A172 (cell line): ENCODE data around the gene MAD1L1. TPM values are rescaled to one million over a fixed set of nuclear protein-coding genes. Genes with fewer than 3 reads are reported as not detected.

ENCODE experiments used
- DNase-seq: peaks from one replicate; pipeline ENCODE4 v3.0.0-alpha.2; 2015; ENCODE audit warnings: low spot score
- total RNA-seq: library from RNA; depleted of rRNA; stranded (reverse); fragments of >200 nt; shearing (Covaris generic); gene quantifications from 2 replicates; pipeline ENCODE4 v1.2.3, GENCODE V29; 2014

The MAD1L1 gene
- total RNA-seq, 1 experiment from 2014 or later: 127 TPM

DNA sequence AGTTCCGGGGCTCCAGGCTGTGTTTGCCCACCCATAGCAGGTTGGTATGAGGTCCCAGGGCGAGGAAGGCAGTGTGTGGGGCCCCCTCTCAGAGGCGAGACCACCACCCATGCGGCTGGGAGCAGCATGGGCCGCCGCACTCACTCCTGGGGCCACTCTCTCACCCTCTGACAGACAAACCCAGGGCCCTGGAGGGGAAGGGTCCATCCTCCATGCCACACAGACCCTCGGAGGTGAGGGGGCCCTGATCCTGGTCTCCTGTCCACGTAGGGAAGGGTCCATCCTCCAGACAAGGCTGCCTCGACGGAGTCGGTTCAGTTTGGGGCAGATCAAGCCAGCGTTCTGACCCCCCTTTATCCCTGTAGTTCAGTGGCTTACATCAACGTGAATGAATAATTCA, 331.9 kb downstream of the MAD1L1 start:
- DNase-seq: no peak

DNA sequence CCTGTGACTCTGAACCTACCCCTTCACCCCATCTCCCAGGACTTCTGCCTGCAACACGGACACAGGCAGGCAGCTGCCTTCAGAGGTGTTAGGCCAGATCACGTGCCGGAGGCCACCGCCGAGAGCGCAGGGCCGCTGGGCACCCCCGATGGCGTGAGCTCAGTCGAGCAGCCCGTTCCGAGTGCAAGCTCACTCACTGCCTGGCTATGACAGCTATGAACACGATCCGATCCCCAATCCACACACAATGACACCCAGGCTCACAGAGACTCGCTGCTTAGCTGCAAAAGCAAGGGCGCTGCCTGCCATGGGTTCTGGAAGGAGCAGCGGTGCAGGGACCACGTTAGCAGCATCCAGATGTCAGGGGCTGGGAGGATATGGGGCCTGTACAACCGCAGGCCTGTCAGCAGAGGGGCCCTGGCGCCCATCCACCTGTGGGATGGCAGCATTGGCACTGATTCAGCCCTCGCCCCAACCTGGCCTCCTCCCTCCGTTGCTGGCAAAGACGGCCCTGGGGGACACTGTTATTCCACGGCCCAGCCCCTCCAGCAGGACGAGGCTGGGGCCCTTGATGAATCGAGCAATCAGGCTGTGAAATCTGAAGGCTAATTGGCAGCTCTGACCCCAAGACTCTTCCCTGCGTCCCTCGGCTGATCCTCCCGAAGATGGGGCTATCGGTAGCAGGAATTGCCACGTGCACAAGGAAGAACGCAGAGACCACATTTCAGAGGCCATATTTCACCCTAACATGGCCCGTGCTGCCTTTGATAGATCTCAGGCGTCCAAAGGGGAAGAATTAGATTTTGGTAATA, 332.6 kb downstream of the MAD1L1 start:
- no peak for DNase-seq

DNA sequence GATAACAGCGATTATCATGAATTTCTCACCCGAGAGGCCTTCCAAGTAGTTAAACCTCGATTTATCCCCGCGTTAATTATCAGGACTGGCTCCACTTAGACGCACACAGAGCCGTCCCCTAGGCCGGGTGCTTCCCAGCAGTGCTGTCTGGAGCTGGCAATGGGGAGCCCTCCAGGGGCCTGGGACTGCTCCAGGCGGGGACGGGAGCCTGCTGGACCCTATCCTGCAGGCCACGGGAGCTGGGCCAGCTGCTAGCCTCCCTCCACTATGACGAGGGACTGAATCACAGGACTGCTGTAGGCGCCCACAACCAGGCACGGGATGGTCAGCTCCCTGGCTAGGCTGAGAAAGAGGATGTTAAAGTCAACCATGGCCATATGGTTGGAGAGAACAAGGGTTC, 333.5 kb downstream of the MAD1L1 start:
- DNase-seq: peak; percentile 44

DNA sequence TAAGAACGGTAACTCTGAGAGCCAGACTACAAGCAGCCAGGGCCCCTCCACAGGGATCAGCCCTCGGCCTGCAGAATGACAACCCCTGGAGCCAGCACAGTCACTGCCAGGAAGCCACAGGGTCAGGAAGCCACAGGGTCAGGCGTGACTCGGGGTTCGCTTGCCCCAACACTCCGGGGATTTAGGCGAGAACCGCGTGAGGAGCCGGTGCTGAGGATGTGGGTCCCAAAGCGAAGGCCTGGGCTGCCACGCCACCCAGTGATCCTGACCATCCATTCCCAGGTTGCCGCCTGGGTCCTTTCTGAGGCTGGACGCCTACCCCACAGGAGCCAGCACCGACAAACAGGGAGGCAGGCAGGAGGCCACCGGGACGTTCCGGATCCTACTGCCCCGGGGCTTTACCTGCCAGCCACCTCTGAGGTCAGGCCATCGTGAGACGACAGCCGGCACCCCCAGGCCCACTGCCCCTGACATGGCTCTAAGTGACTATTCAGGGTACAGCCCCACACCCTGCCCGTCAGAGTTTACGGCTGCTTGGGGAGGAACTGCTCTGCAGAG, 334.0 kb downstream of the MAD1L1 start:
- DNase-seq: no peak

DNA sequence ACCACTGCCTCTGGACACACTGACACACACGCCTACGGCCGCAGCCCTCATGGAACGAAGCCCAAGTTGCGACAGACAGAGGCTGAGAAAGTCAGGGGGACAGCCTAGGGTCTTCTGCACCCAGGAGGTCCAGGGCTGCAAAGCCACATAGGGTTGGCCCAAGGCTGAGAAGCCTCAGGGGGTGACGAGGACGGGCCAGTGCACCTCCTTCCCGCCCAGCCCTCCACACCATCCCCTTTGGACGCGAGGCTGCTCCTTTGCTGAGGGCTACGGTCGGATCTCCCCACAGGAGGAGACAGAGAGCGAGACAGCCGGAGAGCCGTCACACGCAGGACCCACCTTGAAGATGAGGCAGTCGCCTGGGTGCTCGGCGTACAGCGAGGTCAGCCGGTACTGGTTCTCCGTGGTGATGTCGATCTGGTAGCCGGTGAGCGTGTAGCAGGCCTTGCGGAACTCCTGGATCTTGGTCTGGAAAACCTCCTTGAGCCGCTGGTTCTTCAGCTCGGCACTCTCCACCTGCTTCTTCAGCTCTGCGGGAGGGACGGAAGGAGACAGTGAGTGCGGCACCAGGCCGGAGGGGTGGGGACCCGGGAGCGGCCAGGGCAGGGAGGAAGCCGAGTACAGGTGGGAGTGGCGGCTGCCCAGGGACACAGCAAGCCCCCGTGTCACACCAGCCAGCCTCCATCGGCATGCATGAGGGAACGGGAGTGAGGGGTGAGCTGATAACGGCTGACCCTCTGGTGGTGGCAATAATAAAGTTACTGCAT, 334.7 kb downstream of the MAD1L1 start:
- no peak for DNase-seq

DNA sequence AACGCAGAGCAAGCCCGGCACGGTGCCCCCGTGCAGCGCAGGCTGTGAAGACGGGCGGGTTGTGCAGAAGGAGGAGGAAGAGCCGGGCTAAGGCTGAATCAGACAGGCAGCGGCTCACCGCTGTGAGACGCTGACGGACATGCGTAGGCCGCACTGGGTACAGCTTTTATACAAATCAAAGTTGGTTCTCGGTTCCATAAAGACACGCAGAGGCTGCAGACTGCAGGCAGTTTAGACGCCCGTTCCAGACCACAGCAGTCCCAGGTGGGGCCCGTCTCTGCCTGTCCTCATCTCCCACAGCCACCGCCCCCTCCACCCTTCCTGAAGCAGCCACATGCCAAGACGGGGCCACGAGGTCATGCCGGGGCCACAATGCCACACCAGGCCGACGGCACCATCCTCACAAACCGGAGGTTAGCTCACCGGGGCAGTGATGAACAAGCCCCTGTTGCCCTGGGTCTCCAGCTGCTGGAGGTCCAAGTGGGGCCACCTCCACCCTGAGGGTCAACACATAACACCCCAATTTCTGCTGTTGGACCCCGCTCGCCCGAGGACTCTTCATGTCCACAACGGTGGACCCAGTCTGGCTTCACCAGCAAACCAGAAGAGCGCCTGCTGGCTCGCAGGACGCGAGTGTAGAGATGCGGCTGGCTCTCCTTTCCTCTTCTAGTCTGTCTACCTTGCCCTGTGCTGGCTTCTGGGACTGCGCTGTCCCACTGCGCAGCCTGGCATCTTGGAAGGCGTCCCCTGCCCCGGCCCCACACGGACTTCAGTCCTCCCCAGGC, 335.5 kb downstream of the MAD1L1 start:
- DNase-seq: no peak

DNA sequence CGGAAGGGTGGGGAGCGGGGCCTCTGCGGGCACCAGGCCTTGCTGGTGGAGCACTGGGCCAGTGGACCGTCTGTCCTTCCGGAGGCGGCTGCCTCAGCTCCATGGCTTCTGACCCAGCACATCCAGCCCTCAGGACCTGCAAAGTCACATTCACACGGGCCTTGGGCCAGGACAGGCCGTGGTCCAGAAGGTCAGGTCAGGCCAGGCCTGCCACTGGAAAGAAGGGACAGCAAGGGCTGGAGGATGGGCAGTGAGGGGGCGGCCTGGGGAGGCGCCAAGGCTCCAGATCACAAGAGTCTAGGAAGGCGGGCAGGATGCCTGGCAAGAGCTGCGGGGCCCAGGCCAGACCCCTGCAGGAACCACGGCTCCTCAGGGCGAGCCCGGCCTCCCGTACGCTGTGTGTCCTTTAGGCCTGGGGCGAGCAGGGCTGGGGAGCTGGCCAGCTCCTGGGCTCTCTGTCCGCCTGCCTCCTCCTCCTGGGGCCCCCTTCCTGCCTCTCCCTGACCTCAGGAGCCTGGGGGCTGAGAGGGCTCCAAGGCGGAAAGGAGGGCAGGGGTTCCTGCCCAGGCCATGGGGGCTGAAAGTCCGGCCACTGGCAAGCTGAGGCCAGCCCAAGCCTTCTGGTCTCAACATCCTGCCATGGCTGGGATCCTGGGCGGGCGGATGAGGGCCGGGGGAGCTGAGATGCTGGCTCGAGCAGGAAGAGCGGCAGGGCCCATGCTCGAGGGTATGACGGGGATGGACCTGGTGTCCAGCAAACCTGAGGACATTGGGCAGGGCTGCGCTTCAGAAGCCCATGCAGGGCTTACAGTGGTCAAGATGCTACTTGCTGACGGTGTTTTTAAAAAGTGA, 336.9 kb downstream of the MAD1L1 start:
- DNase-seq: no peak

DNA sequence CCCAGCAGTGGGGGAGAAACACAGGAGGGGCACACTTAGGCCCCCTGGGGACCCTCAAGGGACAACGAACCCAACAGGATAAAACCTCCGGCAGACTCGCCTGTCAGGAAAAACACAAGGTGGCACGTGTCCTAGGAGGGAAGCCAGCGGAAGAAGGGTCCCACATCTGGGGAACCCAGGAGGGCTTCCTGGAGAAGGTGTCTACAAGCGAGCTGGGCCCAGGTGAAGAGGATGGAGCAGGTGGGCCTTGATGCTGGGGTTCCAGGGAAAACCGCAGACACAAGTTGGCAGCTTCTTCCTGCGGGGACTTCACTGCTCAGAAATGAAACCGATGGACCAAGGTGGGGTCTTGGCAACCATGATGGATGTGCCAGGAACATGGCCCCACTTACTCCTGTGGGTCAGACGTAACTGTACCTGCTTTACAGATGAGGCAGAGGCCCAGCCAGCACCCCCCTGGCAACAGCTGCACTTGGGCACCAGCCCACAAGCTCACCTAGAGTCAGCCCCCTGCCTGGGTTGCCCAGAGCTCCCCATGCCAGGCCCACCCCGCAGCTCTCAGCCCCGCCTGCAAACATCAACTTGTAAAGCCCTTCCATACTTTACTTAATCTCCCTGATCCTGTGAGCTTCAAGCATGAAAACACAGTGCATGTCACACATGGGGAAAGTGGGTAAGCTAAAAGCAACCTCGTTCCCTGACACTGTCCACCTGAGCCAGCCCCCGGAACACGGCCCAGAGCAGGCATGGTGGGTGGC, 337.7 kb downstream of the MAD1L1 start:
- DNase-seq: no peak

DNA sequence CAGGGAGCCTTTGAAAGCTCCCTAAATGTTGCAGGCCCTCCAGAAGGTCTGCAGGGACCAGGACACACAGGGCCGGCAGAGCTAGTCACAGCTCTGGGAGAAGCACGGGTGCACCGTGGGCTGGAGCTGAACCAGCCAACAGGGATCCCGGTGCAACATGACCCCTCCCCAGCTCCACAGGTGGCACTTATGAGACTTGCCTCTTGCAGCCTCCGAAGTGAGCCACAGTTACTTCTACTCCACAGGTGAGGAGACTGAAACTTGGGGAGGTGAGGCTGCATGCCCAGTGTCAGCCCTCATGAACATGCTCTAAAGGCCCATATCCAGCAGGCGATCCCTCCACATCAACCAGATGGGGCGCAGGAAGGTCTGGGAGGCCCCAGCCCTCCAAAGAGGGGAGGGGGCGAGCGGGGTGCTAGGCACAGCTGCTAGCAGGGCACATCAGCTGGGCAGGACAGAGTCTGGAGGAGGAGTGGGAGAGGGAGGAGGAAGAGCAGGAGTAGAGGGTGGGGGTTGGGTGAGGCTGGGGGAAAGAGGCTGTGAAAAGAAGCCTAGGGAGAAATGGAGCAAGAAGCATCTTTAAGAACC, 338.3 kb downstream of the MAD1L1 start:
- DNase-seq: no peak

DNA sequence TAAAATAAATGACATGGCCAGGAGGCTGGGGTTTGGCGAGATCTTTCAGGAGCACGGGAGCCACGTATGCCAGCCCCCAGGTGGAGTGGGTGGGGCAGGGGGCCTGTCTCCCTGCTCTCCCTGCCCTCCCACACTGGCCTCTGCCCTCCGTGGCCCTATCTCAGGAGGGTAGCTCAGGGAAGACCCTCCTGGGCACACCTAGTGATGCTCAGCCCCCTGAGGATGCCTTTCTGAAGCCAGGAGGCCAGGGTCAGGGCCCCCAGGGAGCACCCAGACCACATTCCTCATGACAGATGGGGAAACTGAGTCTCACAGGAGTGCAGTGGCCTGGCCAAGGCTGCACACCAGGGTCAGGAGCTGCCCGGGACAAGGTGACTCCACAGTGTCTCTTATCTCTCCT, 339.3 kb downstream of the MAD1L1 start:
- DNase-seq: no peak

DNA sequence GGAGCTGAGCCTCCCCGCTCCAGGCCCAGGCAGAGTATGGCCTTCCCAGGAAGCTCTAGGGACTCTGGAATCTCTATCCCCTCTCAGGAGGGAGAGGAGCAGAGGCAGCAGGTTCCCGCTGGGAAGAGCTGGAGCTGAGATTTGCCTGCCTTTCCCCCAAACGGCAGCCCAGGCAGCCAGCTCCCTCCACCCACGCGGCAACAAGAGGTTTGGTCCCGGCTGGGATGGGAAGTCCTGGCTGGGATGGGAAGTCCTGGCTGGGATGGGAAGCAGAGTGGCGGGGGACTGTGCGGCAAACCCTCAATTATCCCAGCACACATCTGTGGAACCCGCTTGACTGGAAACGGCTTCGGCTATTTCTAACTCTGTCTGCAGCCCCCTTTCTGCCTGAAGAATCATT, 339.7 kb downstream of the MAD1L1 start:
- DNase-seq: no peak

DNA sequence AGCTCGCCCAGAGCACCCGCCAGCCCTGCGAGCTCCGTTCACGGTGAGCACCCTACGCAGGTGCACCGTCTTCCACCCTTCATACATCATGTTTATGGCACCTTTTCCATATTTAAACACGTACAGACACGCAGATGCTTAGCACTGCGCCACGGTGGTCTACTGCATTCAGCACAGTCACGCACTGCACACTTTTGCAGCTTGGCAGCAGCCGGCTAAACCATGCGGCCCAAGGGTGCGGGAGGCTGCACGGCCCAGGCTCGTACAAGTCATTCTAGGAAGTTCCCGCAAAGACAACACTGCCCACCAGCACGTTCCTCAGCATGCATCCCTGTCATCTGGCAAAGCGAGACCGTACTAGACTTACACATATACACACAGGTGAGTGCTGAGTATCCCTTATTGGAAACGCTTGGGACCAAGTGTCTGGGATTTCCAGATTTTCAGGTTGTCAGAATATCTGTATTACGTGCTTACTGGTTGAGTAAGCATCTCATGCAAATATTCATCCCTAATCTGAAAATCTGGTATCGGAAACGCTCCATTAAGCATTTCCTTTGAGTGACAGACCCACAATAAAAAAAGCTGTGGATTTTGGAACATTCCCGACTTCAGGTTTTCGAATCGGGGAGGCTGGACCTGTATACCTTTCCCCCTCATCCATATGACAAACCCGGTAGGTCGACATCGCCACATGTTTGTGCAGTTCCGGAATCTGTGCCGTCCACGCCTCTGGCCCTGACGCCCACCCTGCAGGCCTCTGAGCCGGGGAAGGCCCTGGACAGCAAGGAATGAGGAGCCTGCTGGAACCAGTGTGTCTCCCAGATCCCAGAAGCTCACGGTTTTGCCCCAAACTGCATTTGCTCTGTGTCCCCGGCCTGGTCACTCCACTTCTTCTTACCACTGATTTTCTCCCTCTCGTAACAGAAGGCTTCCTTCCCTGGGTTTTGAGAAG, 340.5 kb downstream of the MAD1L1 start:
- DNase-seq: no peak

DNA sequence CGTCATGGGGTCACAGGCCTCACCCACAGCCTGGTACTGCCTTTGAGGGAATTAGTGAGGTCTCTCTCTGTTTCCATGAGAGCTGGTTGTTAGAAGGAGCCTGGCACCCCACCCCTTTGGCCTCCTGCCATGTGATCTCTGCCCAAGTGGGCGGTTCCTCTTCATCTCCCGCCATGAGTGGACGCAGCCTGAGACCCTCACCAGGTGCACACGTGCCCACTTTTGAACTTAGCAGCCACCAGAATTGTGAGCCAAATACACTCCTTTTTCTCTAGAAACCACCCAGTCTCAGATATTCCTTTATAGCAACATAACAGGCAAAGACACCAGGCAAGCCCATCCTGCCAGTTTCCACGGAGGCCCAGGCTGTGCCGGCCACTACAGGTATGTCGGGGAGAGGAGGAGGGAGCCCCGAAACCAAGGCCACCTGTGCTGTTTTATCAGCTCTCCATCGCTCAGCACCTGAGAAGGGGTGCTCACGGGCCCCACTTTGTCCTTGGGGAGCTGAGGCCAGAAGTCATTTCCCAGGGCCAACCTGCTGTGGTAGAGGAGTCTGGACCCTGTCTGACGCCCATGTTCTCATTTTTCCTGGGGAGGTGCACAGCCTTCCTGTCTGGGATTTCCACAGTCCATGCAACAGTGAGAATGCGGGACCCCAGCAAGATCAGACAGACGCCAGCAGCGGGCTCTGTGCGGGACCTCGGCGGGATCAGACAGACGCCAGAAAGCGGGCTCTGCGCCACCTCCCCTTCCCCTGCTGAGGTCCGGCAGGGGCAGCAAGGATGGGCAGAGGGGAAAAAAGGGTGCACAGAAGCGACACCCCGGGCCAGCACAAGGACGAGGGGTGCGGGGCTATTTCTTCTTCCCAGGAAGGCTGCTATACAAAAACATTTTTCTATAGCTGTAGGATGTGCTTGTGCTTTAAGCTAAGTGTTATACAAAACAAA, 342.2 kb downstream of the MAD1L1 start:
- DNase-seq: no peak

DNA sequence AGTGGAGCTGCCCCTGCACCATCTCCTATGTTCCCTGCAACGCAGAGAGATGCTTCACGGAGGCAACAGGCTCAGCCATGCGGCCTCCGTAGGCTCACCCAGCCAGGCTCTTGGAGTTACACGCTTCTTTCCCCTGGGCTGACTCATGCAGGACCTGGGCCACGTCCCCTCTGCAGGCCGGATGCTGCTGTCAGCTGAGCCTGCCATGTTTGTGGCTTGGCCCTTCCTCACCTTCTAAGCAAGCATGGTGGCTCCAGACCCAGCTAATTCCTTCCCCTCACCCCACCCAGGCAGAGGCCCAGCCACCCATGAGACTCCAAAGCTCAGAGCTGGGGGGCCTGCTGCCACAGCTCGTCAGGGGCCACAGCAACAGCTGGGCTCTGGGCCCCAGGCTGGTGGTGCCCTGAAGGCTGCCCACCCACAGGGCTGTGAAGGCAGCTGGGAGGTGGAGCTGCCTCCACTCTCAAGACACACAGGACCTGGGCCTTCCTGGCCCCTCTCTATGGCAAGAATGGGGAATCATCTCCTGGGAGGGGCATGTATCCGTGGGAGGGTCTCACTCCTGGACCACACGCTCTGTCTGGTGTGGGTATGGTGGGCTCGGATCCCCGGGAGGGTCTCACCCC, 343.1 kb downstream of the MAD1L1 start:
- peak; percentile 85 for DNase-seq

DNA sequence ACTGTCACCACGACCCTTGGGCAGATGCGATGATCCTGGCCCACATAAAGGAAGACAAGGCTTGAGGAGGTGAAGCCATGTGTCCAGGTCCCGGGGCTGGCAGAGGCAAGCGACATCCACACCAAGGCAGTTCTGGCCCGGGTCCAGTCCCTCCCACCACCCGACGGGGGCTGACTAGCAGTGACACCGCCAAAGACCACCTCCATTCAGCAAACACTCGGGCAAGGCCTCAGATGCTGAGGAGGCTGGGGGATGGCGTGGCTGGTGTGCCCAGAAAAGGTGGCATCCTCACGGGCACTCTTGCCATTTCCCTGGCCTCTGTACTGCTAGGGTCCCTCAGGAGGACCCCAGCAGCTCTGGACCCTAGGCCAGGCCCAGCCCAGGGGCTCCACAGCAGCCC, 343.7 kb downstream of the MAD1L1 start:
- no peak for DNase-seq

DNA sequence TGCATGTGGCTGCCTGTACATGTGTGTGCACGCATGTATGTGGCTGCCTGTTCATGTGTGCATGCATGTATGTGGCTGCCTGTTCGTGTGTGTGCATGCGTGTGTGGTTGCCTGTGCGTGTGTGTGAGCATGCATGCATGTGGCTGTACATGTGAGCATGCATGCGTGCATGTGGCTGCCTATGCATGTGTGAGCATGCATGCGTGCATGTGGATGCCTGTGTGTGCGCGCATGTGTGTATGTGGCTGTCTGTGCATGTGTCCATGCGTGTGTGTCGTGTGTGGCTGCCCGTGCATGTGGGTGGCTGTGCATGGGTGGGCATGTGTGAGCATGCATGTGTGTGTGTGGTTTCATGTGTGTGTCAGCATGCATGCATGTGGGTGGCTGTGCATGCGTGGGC, 344.3 kb downstream of the MAD1L1 start:
- no peak for DNase-seq

DNA sequence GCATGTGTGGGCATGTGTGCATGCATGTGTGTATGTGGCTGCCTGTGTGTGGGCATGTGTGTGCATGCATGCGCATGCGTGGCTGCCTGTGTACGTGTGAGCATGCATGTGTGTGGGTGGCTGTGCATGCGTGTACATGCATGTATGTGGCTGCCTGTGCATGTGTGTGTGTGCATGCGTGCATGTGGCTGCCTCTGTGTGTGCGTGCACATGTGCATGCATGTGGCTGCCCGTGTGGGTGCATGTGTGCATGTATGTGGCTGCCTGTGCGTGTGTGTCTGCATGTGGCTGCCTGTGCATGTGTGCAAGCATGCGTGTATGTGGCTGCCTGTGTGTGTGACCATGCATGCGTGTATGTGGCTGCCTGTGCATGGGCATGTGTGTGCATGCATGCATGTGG, 345.5 kb downstream of the MAD1L1 start:
- DNase-seq: no peak
